ENCODE results near the gene ARHGAP11A. TPM values are rescaled to one million over a fixed set of nuclear protein-coding genes. Genes with fewer than 3 reads are reported as not detected.

ARHGAP11A gene
- total and polyA plus RNA-seq, 2 of the 13 experiments (the other 11 are each of a cell fraction or from before 2014, with no cell fraction given), result 5.1 to 46.3 TPM

GRCh38 chr15:32676169-32676568 lies 60.9 kb downstream of the ARHGAP11A start:
- ChIA-PET CTCF (ENCODE audit: low intra/inter-chr PET ratio, low total read pairs) (no interaction called here), POLR2A (interaction anchor here (2.2 kb wide), 1 partner anchor 33 kb away, joined by 7 read pairs; no protein-coding TSS in a partner anchor)
- H3K27ac ChIP-seq (ENCODE audit: extremely low read length, insufficient read depth, low read length), result no peak overlapping the region
- no peaks in the 10 kb centered on the region for H4K20me1 ChIP-seq (ENCODE audit: insufficient read depth, low read length)
- in situ Hi-C loops (cut with HindIII; ENCODE audit: extremely low pct_ligation_motif_present, low pct_unique_long_range_greater_than_20kb), result no loop called here
- H3K4me2 ChIP-seq (ENCODE audit: low read depth, low read length), result no peak overlapping the region
- H3K9me3 ChIP-seq (ENCODE audit: low read length), result no peaks in the 10 kb centered on the region
- no peaks in the 10 kb centered on the region for H3K79me2 ChIP-seq (ENCODE audit: insufficient read depth, low read length)
- no peak for TF ChIP-seq ZHX1 (CRISPR knock-in tag; IDR thresholded peaks at IDR 0.05; ENCODE audit: low read depth)
- no peak for TF ChIP-seq ZNF317 (CRISPR knock-in tag; IDR thresholded peaks at IDR 0.05)
- no peak for TF ChIP-seq ETS1 (CRISPR knock-in tag; IDR thresholded peaks at IDR 0.05)
- no peak for TF ChIP-seq MAFK (conservative IDR thresholded peaks at IDR 0.05 in 1 of 2, IDR thresholded peaks at IDR 0.05 in 1 of 2; ENCODE audit: low read length in 2 of 2)
- TF ChIP-seq SOX5 (CRISPR knock-in tag; IDR thresholded peaks at IDR 0.05; ENCODE audit: borderline replicate concordance), result no peak
- no peak for TF ChIP-seq MEIS2 (CRISPR knock-in tag; IDR thresholded peaks at IDR 0.05)
- no peak for TF ChIP-seq ZNF512B (CRISPR knock-in tag; IDR thresholded peaks at IDR 0.05; ENCODE audit: borderline replicate concordance)
- no peak for TF ChIP-seq ELF4 (CRISPR knock-in tag; IDR thresholded peaks at IDR 0.05; ENCODE audit: borderline replicate concordance)
- TF ChIP-seq NFYC (CRISPR knock-in tag; IDR thresholded peaks at IDR 0.05), result no peak
- H3K36me3 ChIP-seq (replicated peaks in 1 of 2; ENCODE audit: control insufficient read depth in 1 of 2, insufficient read depth in 2 of 2, low read length in 2 of 2), result no peaks in the 10 kb centered on the region
- no peak overlapping the region for H3K9ac ChIP-seq (ENCODE audit: insufficient read depth, low read depth, low read length)
- no peak for FAIRE-seq
- ATAC-seq, result no peak
- DNase-seq (ENCODE audit: low spot score), result no peak
- H3K4me1 ChIP-seq (ENCODE audit: insufficient read depth, low read length), result peaks cover 49% of the 10 kb centered on the region
- no peaks in the 10 kb centered on the region for H3K27me3 ChIP-seq (ENCODE audit: control insufficient read depth in 1 of 2, insufficient read depth in 2 of 2, low read length in 2 of 2)
- no peak overlapping the region for H3K4me3 ChIP-seq (replicated peaks in 1 of 3; ENCODE audit: insufficient read depth in 1 of 3, low read depth in 2 of 3, low read length in 3 of 3)
- no TSS peak for BruUV-seq (replicated peaks)
- intact Hi-C loops (cut with micrococcal nuclease; ENCODE audit: unreplicated experiment), result loop anchor here (5.0 kb wide), 1 partner anchor 41 kb away; the partner anchor contains the start of gene GREM1
- 71% methylated on average over 2 of the region's 2 CpGs for WGBS (ENCODE audit: low lambda C conversion rate)
- H2AFZ ChIP-seq (ENCODE audit: low read length), result peak overlapping the region; percentile 11

All from HepG2 (cell line).